Measurements from ENCODE around the gene ATP6V1G1. TPM values are rescaled to one million over a fixed set of nuclear protein-coding genes. Genes with fewer than 3 reads are reported as not detected.

Gene ATP6V1G1
- total and polyA plus RNA-seq, 2 donors (not counting 1 experiment from before 2014, with no cell fraction given), result 86.8 to 150 TPM

- H3K9me3 Mint-ChIP-seq (ENCODE audit: insufficient read depth), result no peaks in the 10 kb centered on the region
- peaks cover 61% of the 10 kb centered on the region for H3K4me1 Mint-ChIP-seq
- H3K4me2 ChIP-seq (replicated peaks; ENCODE audit: low read depth, low read length, poor library complexity, severe bottlenecking), result peak overlapping the region; percentile 39
- no peak for ATAC-seq (ENCODE audit: low read depth)
- H3K79me2 ChIP-seq (ENCODE audit: control insufficient read depth, insufficient read depth, low read length), result peaks cover 76% of the 10 kb centered on the region
- no peaks in the 10 kb centered on the region for H3K27me3 Mint-ChIP-seq
- H3K36me3 ChIP-seq (replicated peaks in 1 of 2; ENCODE audit: control extremely low read depth in 1 of 2, control insufficient read depth in 1 of 2, extremely low read depth in 1 of 2, insufficient read depth in 2 of 2, low read length in 1 of 2), result no peaks in the 10 kb centered on the region
- H3K27ac ChIP-seq (ENCODE audit: low read length in 2 of 2), result peak overlapping the region in 1 of 2 donors; percentile 60
- TF ChIP-seq, protein P1, sequence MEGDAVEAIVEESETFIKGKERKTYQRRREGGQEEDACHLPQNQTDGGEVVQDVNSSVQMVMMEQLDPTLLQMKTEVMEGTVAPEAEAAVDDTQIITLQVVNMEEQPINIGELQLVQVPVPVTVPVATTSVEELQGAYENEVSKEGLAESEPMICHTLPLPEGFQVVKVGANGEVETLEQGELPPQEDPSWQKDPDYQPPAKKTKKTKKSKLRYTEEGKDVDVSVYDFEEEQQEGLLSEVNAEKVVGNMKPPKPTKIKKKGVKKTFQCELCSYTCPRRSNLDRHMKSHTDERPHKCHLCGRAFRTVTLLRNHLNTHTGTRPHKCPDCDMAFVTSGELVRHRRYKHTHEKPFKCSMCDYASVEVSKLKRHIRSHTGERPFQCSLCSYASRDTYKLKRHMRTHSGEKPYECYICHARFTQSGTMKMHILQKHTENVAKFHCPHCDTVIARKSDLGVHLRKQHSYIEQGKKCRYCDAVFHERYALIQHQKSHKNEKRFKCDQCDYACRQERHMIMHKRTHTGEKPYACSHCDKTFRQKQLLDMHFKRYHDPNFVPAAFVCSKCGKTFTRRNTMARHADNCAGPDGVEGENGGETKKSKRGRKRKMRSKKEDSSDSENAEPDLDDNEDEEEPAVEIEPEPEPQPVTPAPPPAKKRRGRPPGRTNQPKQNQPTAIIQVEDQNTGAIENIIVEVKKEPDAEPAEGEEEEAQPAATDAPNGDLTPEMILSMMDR (IDR thresholded peaks at IDR 0.05), result no peak
- H3K9ac ChIP-seq (ENCODE audit: low read length), result no peak overlapping the region
- H3K4me1 ChIP-seq (ENCODE audit: control insufficient read depth in 2 of 2, insufficient read depth in 2 of 2, low read length in 2 of 2), result peaks cover 50 to 59% of the 10 kb centered on the region in 2 donors
- no peak overlapping the region for H3K4me3 ChIP-seq (ENCODE audit: control extremely low read depth in 1 of 5, extremely low read depth in 1 of 5, insufficient read depth in 1 of 5, low read depth in 2 of 5, low read length in 4 of 5)
- ChIA-PET POLR2A (interaction anchor here (0.5 kb wide), 1 partner anchor 20 kb away, joined by 4 read pairs; no protein-coding TSS in a partner anchor), CTCF (interaction anchor here (0.9 to 1.5 kb wide), 3 partner anchors 11 to 45 kb away, joined by 3 to 6 read pairs (median 4); no protein-coding TSS in a partner anchor)
- H3K4me3 Mint-ChIP-seq, result peak overlapping the region; percentile 64
- peak overlapping the region; percentile 52 for H2AFZ ChIP-seq (ENCODE audit: insufficient read depth, low read depth, low read length, poor library complexity, severe bottlenecking)
- H4K20me1 ChIP-seq (ENCODE audit: control insufficient read depth, insufficient read depth, low read length, poor library complexity, severe bottlenecking), result no peaks in the 10 kb centered on the region
- H3K27me3 ChIP-seq (replicated peaks in 1 of 4; ENCODE audit: control extremely low read depth in 1 of 4, control insufficient read depth in 3 of 4, insufficient read depth in 4 of 4, low read length in 3 of 4), result no peaks in the 10 kb centered on the region
- no peak for DNase-seq
- 27% methylated on average over 5 of the region's 6 CpGs for whole genome bisulfite sequencing (ENCODE audit: insufficient coverage)
- no peaks in the 10 kb centered on the region for H3K9me3 ChIP-seq (ENCODE audit: control extremely low read depth in 1 of 3, control insufficient read depth in 2 of 3, insufficient read depth in 1 of 3, low read length in 2 of 3)
- intact Hi-C loops (cut with micrococcal nuclease), result no loop called here
- H3K27ac Mint-ChIP-seq, result peak overlapping the region; percentile 89
Measured at GRCh38 chr9:114607671-114608524, 20.3 kb downstream of the ATP6V1G1 start.

GRCh38 chr9:114608525-114608796 lies 20.9 kb downstream of the ATP6V1G1 start:
- ChIA-PET CTCF (interaction anchor here (0.9 kb wide), 1 partner anchor 16 kb away, joined by 3 read pairs; no protein-coding TSS in a partner anchor), POLR2A (no interaction called here)
- no peaks in the 10 kb centered on the region for H3K36me3 ChIP-seq (replicated peaks in 1 of 2; ENCODE audit: control extremely low read depth in 1 of 2, control insufficient read depth in 1 of 2, extremely low read depth in 1 of 2, insufficient read depth in 2 of 2, low read length in 1 of 2)
- intact Hi-C loops (cut with micrococcal nuclease), result no loop called here
- H3K79me2 ChIP-seq (ENCODE audit: control insufficient read depth, insufficient read depth, low read length), result peaks cover 78% of the 10 kb centered on the region
- no peak for DNase-seq
- no peak overlapping the region for H2AFZ ChIP-seq (ENCODE audit: insufficient read depth, low read depth, low read length, poor library complexity, severe bottlenecking)
- H4K20me1 ChIP-seq (ENCODE audit: control insufficient read depth, insufficient read depth, low read length, poor library complexity, severe bottlenecking), result no peaks in the 10 kb centered on the region
- Mint-ChIP-seq H3K9me3 (ENCODE audit: insufficient read depth) (no peaks in the 10 kb centered on the region), H3K4me1 (peaks cover 67% of the 10 kb centered on the region), H3K27me3 (no peaks in the 10 kb centered on the region), H3K27ac (peak overlapping the region; percentile 89), H3K4me3 (no peak overlapping the region)
- H3K9me3 ChIP-seq (ENCODE audit: control extremely low read depth in 1 of 3, control insufficient read depth in 2 of 3, insufficient read depth in 1 of 3, low read length in 2 of 3), result no peaks in the 10 kb centered on the region
- WGBS (ENCODE audit: insufficient coverage), result no CpG with 5 or more reads among the region's 2 CpGs
- H3K4me2 ChIP-seq (replicated peaks; ENCODE audit: low read depth, low read length, poor library complexity, severe bottlenecking), result peak overlapping the region; percentile 39
- no peaks in the 10 kb centered on the region for H3K27me3 ChIP-seq (replicated peaks in 1 of 4; ENCODE audit: control extremely low read depth in 1 of 4, control insufficient read depth in 3 of 4, insufficient read depth in 4 of 4, low read length in 3 of 4)
- H3K4me3 ChIP-seq (ENCODE audit: control extremely low read depth in 1 of 5, extremely low read depth in 1 of 5, insufficient read depth in 1 of 5, low read depth in 2 of 5, low read length in 4 of 5), result no peak overlapping the region
- ATAC-seq (ENCODE audit: low read depth), result no peak
- no peak for TF ChIP-seq EZH2 (IDR thresholded peaks at IDR 0.05; ENCODE audit: borderline replicate concordance, insufficient read depth, low read depth, low read length, poor library complexity, severe bottlenecking)
- TF ChIP-seq, protein P1 (IDR thresholded peaks at IDR 0.05), result no peak
- peaks cover 56 to 64% of the 10 kb centered on the region in 2 donors for H3K4me1 ChIP-seq (ENCODE audit: control insufficient read depth in 2 of 2, insufficient read depth in 2 of 2, low read length in 2 of 2)
- no peak overlapping the region for H3K9ac ChIP-seq (ENCODE audit: low read length)
- H3K27ac ChIP-seq (ENCODE audit: low read length in 2 of 2), result peak overlapping the region in 1 of 2 donors; percentile 60

Measured in B cell (primary cell).